Occipital lobe (tissue), 2 donors: ENCODE measurements around the gene DOCK2. TPM values are rescaled to one million over a fixed set of nuclear protein-coding genes. Genes with fewer than 3 reads are reported as not detected.
"Not testable (repeated sequence)": the region's sequence is repeated elsewhere in the genome, so short reads cannot be mapped to it uniquely, and the experiment has no call there.

ENCODE experiments used
- DNase-seq: peaks from one replicate; lab custom pipeline; 2025; lab: John Stamatoyannopoulos, UW
- total RNA-seq: library from RNA; depleted of rRNA; stranded (reverse); fragments of >200 nt; gene quantifications from one replicate; pipeline ENCODE4 v1.2.3, GENCODE V29; 2014

The DOCK2 gene
- total RNA-seq, 1 donor from 2014 or later: 6.4 TPM

DNA sequence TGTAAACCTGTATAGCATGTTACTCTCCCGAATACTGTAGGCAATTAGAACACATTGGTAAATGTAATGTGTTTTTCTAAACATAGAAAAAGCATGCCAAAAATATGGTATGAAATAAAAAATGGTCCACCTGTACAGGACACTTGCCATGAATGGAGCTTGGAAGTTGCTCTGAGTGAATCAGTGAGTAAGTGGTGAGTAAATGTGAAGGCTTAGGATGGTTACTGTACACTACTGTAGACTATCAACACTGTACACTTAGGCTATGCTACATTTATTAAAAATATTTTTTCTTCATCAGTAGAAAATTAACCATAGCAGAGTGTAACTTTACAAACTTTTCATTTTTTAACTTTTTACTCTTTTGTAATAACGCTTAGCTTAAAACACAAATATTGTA is 301.4 kb downstream of the DOCK2 start:
- DNase-seq: no peak

- no peak for DNase-seq
Measured at GRCh38 chr5:169939731-169940130, 302.7 kb downstream of the DOCK2 start.

- no peak for DNase-seq
Measured at GRCh38 chr5:169941542-169941941, 304.5 kb downstream of the DOCK2 start.

GRCh38 chr5:169942181-169942580 is 305.1 kb downstream of the DOCK2 start:
- no peak for DNase-seq

GRCh38 chr5:169943026-169943425 is 306.0 kb downstream of the DOCK2 start:
- DNase-seq: no peak

DNA sequence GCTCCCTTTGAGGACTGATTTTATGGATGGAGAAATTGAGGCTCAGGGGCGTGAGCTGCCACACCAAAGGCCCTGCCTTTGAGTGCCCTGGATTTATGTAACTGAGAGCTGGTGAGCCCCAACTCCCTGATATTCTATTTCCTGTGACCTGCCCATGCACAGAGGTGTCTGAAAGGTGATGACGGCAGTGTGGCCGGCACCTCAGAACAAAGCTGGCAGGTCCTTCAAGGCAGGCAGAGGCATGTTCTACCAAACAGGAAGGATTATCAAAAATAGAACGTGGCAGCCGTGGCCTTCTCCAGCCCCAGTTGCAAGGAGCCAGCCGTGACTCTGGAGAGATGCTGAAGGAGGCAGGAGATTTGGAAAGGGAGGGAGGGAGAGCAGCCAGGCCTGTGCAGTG is 307.0 kb downstream of the DOCK2 start:
- DNase-seq: no peak

GRCh38 chr5:169944922-169945680 is 308.0 kb downstream of the DOCK2 start:
- DNase-seq: no peak

DNA sequence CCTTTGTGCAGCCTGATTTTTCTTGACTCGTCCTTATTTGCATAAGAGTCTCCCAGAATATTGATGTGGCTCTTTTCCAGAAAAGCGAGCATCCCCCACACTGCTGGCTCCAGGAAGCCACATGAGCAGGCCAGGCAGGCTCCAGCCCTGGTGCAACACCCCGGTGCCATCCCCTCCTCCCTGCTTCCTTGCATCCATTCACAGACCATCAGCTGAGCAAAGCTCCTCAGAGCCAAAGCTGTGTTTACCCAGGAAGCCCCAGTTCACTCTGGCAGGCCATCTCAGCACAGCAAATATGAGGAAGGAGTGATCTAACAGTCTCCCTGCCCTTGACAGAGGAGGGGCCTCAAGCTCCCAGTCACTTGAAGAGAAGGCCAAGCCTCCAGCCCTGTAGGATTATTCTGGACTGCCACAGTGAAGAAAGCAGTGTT is 308.8 kb downstream of the DOCK2 start:
- peak; percentile 68 for DNase-seq

- peak; percentile 15 for DNase-seq
Measured at GRCh38 chr5:169946743-169947295, 309.7 kb downstream of the DOCK2 start.

- no peak for DNase-seq
Measured at GRCh38 chr5:169950333-169950732, 313.3 kb downstream of the DOCK2 start.

DNA sequence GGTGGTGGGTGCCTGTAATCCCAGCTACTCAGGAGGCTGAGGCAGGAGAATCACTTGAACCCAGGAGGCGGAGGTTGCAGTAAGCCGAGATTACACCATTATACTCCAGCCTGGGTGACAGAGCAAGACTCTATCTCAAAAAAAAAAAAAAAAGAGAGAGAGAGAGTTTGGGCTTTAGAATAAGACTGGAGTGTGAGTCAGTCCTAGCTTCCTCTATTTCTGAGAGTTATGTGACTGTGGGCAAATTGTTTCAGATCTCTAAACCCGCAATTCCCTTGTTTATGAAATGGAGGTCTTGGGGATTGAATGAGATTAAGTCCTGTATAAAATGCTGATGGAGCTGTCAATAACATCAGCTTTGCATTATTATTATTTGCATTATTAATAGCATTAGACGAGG is 316.1 kb downstream of the DOCK2 start:
- not testable (repeated sequence) for DNase-seq

GRCh38 chr5:169954786-169955185 is 317.7 kb downstream of the DOCK2 start:
- DNase-seq: no peak

- DNase-seq: no peak
Measured at GRCh38 chr5:169956126-169956525, 319.1 kb downstream of the DOCK2 start.

GRCh38 chr5:169956756-169957155 is 319.7 kb downstream of the DOCK2 start:
- DNase-seq: no peak

- no peak for DNase-seq
Measured at GRCh38 chr5:169958278-169958677, 321.2 kb downstream of the DOCK2 start.

- no peak for DNase-seq
Measured at GRCh38 chr5:169960659-169961058, 323.6 kb downstream of the DOCK2 start.

DNA sequence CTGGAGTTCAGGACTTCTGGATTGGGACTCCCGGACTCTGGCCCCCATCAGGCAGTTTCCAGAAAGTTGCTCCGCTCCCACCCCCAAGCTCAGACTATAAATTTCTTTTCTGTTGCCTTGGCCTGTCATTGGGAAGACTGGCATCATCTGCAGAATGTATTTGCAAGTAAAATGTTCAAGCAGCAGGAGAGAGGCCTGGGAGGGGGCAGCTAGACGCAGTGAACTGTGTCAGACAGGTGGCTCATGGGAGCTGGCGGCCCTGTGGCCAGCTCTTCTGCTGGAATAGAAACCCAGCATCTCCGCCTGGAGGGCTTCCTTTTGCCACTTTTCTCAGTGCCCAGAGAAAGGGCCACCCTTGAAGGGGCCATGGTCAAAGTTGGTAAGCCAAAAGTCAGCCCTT is 327.2 kb downstream of the DOCK2 start:
- no peak for DNase-seq

DNA sequence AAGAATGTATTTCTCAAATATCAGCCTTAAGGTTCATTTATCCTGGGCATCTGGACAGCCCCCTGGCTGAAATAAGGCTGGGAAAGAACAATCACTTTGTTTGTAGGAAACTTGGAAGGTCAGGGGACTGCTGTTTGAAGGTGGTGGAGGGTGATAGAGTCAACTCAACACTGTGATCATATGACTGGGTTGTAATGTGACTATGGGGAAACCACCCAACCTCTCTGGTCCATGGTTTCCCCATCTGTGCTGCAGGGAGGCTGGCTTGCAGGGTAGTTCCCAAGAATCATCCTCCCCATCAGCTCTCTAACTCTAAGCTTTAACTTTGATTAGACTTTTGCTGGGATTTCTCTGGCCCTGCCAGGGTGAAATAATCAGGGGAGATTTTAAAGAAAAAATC is 333.3 kb downstream of the DOCK2 start:
- no peak for DNase-seq

DNA sequence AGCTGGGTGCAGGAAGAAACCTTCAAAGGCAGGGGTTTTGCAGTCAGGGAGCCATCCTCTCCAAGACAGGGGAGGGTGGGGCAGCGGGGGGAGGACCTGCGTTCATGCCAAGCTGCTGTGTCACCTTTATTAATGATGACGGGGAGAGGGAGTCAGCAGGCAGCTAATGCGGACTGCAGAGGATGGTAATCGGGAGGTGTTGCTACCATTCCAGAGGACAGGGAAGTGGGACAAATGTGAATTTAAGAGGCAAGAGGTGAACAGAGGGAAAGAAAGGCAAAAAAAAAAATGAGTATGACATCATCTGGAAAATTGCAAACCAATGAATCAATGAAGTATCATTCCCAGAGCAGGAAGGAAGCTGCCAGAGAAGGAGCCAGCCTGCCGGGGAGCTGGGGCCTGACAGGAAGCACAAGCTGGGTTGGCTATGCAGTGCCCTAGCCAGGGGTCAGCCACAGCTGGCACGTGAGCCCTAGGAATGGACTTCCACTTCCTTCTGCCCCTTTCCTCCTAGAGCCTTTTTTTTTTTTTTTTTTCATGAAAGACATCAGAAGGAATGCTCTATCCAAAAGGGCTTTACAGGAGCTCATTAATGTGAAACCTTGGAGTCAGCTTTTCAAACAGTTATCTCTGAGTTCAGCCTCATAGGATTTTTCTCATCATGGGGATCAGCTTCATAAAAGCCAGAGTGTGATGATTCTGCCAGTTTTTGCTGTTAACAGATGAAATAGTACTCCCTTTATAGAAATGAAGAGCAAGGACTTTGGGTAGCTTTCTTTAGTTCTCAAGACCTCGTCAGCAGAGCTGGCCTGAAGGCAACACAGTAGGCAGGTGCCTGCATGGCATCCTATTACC is 334.1 kb downstream of the DOCK2 start:
- no peak for DNase-seq

GRCh38 chr5:169971780-169972179 is 334.7 kb downstream of the DOCK2 start:
- DNase-seq: no peak

DNA sequence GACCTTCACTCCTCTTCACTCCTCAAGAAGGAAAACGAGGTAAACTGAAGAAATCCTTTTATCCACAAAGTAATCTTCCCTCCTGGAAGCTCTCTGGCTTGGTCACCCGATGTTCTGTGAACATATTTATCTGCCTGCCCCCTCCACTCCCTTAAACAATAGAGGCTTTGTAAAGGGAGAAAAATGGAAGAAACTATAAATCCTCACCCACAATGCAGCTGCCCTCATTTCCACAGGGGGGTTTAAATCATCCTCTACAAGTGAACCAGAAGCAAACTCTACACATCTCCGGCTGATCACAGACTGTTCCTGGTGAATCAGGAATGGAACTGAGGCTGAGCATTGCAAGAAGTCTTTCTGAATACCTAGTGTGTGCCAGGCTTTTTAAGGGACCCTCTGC is 336.0 kb downstream of the DOCK2 start:
- DNase-seq: no peak

- no peak for DNase-seq
Measured at GRCh38 chr5:169974121-169974770, 337.2 kb downstream of the DOCK2 start.
